HEK293 (cell line): ENCODE measurements around the gene BRINP2.

Experiments used
- FEZF1 ChIP-seq: fragments of 450-650 bp; formaldehyde crosslinking; IDR thresholded peaks from 2 replicates; pipeline ENCODE4 v1.5.1; 2016; ENCODE audit warnings: missing biosample characterization, missing genetic modification characterization
- MEIS1 ChIP-seq: sonication (generic); formaldehyde crosslinking; IDR thresholded peaks from 2 replicates; pipeline ENCODE4 v1.8.1; 2022; ENCODE audit warnings: missing genetic modification reagents, mild to moderate bottlenecking, borderline replicate concordance
- MZF1 ChIP-seq: fragments of 450-650 bp; formaldehyde crosslinking; IDR thresholded peaks from 2 replicates; pipeline ENCODE4 v1.5.1; 2017; ENCODE audit warnings: missing biosample characterization, missing genetic modification characterization, borderline replicate concordance
- OVOL3 ChIP-seq: fragments of 450-650 bp; formaldehyde crosslinking; IDR thresholded peaks from 2 replicates; pipeline ENCODE4 v1.5.1; 2016; ENCODE audit warnings: missing biosample characterization, missing genetic modification characterization
- PATZ1 ChIP-seq: fragments of 450-650 bp; formaldehyde crosslinking; IDR thresholded peaks from 2 replicates; pipeline ENCODE4 v1.5.1; 2016; ENCODE audit warnings: missing biosample characterization, missing genetic modification characterization
- PRDM10 ChIP-seq: fragments of 450-650 bp; formaldehyde crosslinking; IDR thresholded peaks from 2 replicates; pipeline ENCODE4 v1.5.1; 2016; ENCODE audit warnings: missing biosample characterization, missing genetic modification characterization
- WT1 ChIP-seq: fragments of 450-650 bp; formaldehyde crosslinking; IDR thresholded peaks from 2 replicates; pipeline ENCODE4 v1.5.1; 2016; ENCODE audit warnings: missing biosample characterization, missing genetic modification characterization
- ZBTB17 ChIP-seq: fragments of 450-650 bp; formaldehyde crosslinking; IDR thresholded peaks from 2 replicates; pipeline ENCODE4 v1.5.1; 2016; ENCODE audit warnings: missing biosample characterization, missing genetic modification characterization
- ZNF114 ChIP-seq: fragments of 450-650 bp; formaldehyde crosslinking; IDR thresholded peaks from 2 replicates; pipeline ENCODE4 v1.5.0; 2017; ENCODE audit warnings: missing biosample characterization, missing genetic modification characterization
- ZNF16 ChIP-seq: fragments of 450-650 bp; formaldehyde crosslinking; IDR thresholded peaks from 2 replicates; pipeline ENCODE4 v1.5.1; 2016; ENCODE audit warnings: low read depth, missing biosample characterization, missing genetic modification characterization
- ZNF214 ChIP-seq: fragments of 450-650 bp; formaldehyde crosslinking; IDR thresholded peaks from 2 replicates; pipeline ENCODE4 v1.5.1; 2017; ENCODE audit warnings: missing biosample characterization, mild to moderate bottlenecking, missing genetic modification characterization, borderline replicate concordance
- ZNF354C ChIP-seq: fragments of 450-650 bp; formaldehyde crosslinking; IDR thresholded peaks from 2 replicates; pipeline ENCODE4 v1.5.1; 2016; ENCODE audit warnings: missing biosample characterization, missing genetic modification characterization, low read depth, borderline replicate concordance
- ZNF394 ChIP-seq: fragments of 450-650 bp; formaldehyde crosslinking; IDR thresholded peaks from 2 replicates; pipeline ENCODE4 v1.5.1; 2016; ENCODE audit warnings: missing biosample characterization, missing genetic modification characterization, mild to moderate bottlenecking, moderate library complexity, borderline replicate concordance
- ZNF530 ChIP-seq: fragments of 450-650 bp; formaldehyde crosslinking; IDR thresholded peaks from 2 replicates; pipeline ENCODE4 v1.5.1; 2016; ENCODE audit warnings: low read depth, missing biosample characterization, missing genetic modification characterization
- ZNF555 ChIP-seq: fragments of 450-650 bp; formaldehyde crosslinking; conservative IDR thresholded peaks from 2 replicates; pipeline ENCODE4 v1.5.1; 2017; ENCODE audit warnings: missing biosample characterization, mild to moderate bottlenecking, missing genetic modification characterization, inconsistent platforms
- TF ChIP-seq, protein P1 (sequence below): fragments of 450-650 bp; formaldehyde crosslinking; IDR thresholded peaks from 2 replicates; pipeline ENCODE4 v1.5.1; 2016; ENCODE audit warnings: missing biosample characterization, missing genetic modification characterization, borderline replicate concordance

The BRINP2 gene

DNA sequence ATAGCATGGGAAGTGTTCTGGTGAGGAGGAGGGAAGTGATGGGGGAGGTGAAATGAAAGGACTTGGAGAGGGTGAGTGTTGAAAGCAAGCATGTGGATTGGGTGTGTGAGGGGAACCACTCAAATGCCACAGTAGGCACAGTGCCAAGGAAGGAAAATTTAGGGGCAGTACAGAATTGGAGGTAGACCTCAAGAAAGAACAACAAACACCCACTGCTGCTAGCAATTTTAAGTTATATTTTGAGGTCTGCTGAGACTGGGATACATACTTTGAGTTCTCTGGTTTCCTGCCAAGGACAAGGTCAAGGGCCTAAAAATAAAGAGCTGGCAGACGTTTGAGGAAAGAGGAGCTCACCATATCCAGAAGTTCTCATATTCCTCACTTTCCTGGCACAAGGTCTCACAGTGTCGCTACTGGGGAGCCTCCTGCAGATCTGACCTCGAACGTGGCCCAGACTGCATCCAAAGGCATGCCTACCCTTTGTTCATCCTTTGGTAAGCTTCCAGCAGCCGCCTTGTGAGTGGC is 104.0 kb downstream of the BRINP2 start (continued):
- TF ChIP-seq PATZ1 (tag by site-specific recombination) (no peak), WT1 (tag by site-specific recombination) (no peak), ZNF114 (tag by site-specific recombination) (no peak), ZNF530 (no peak), FEZF1 (tag by site-specific recombination) (peak; percentile 95), ZBTB17 (tag by site-specific recombination) (no peak), ZNF16 (tag by site-specific recombination) (no peak), OVOL3 (no peak), MEIS1 (CRISPR knock-in tag) (no peak), ZNF214 (tag by site-specific recombination) (no peak), MZF1 (tag by site-specific recombination) (no peak; the same call in 1 of the 2 replicates), ZNF394 (no peak), ZNF354C (tag by site-specific recombination) (no peak), ZNF555 (tag by site-specific recombination) (no peak), PRDM10 (tag by site-specific recombination) (peak; percentile 54; the same call in 1 of the 2 replicates)
- TF ChIP-seq, protein P1, sequence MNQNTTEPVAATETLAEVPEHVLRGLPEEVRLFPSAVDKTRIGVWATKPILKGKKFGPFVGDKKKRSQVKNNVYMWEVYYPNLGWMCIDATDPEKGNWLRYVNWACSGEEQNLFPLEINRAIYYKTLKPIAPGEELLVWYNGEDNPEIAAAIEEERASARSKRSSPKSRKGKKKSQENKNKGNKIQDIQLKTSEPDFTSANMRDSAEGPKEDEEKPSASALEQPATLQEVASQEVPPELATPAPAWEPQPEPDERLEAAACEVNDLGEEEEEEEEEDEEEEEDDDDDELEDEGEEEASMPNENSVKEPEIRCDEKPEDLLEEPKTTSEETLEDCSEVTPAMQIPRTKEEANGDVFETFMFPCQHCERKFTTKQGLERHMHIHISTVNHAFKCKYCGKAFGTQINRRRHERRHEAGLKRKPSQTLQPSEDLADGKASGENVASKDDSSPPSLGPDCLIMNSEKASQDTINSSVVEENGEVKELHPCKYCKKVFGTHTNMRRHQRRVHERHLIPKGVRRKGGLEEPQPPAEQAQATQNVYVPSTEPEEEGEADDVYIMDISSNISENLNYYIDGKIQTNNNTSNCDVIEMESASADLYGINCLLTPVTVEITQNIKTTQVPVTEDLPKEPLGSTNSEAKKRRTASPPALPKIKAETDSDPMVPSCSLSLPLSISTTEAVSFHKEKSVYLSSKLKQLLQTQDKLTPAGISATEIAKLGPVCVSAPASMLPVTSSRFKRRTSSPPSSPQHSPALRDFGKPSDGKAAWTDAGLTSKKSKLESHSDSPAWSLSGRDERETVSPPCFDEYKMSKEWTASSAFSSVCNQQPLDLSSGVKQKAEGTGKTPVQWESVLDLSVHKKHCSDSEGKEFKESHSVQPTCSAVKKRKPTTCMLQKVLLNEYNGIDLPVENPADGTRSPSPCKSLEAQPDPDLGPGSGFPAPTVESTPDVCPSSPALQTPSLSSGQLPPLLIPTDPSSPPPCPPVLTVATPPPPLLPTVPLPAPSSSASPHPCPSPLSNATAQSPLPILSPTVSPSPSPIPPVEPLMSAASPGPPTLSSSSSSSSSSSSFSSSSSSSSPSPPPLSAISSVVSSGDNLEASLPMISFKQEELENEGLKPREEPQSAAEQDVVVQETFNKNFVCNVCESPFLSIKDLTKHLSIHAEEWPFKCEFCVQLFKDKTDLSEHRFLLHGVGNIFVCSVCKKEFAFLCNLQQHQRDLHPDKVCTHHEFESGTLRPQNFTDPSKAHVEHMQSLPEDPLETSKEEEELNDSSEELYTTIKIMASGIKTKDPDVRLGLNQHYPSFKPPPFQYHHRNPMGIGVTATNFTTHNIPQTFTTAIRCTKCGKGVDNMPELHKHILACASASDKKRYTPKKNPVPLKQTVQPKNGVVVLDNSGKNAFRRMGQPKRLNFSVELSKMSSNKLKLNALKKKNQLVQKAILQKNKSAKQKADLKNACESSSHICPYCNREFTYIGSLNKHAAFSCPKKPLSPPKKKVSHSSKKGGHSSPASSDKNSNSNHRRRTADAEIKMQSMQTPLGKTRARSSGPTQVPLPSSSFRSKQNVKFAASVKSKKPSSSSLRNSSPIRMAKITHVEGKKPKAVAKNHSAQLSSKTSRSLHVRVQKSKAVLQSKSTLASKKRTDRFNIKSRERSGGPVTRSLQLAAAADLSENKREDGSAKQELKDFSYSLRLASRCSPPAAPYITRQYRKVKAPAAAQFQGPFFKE (tag by site-specific recombination) = no peak
